Loucy (cell line): ENCODE results near the gene LCN12.

Experiments
- CTCF ChIP-seq: fragments of 200-600 bp; sonication (generic); conservative IDR thresholded peaks from 2 replicates; pipeline ENCODE4 v1.5.1; 2014; ENCODE audit warnings: mild to moderate bottlenecking, antibody characterized with exemption, low read length
- EZH2phosphoT487 ChIP-seq: fragments of 200-600 bp; IDR thresholded peaks from 2 replicates; pipeline ENCODE4 v1.6.1; 2018; ENCODE audit warnings: antibody characterized with exemption, mild to moderate bottlenecking, moderate library complexity, borderline replicate concordance

GRCh38 chr9:136952321-136952850 lies 313 bp downstream of the LCN12 start:
- TF ChIP-seq CTCF (no peak), EZH2phosphoT487 (no peak)
